Spinal cord (tissue), 10 donors: ENCODE measurements around the gene RPL22. TPM values are rescaled to one million over a fixed set of nuclear protein-coding genes. Genes with fewer than 3 reads are reported as not detected.
"Not testable (repeated sequence)": the region's sequence is repeated elsewhere in the genome, so short reads cannot be mapped to it uniquely, and the experiment has no call there.

Source experiments
- DNase-seq, 6 donors: peaks; one replicate each; pipeline versions ENCODE4 v3.0.0 to v3.0.0-alpha.2; 2013 to 2015; ENCODE audit warnings: low spot score in 6 of 6, low read depth in 4 of 6
- H3K27ac ChIP-seq: one replicate; pipeline ENCODE4 v1.5.1; 2013; ENCODE audit warnings: low read depth, low read length, control low read depth
- H3K27me3 ChIP-seq: one replicate; pipeline ENCODE4 v1.6.1; 2013; ENCODE audit warnings: low read length; ENCODE audit not compliant: control insufficient read depth, insufficient read depth
- H3K36me3 ChIP-seq: one replicate; pipeline ENCODE4 v1.6.1; 2013; ENCODE audit warnings: low read length; ENCODE audit not compliant: control insufficient read depth, insufficient read depth
- H3K4me1 ChIP-seq: one replicate; pipeline ENCODE4 v1.6.1; 2013; ENCODE audit warnings: low read length; ENCODE audit not compliant: control insufficient read depth, insufficient read depth
- H3K4me3 ChIP-seq: one replicate; pipeline ENCODE4 v1.5.1; 2013; ENCODE audit warnings: low read depth, low read length, control low read depth
- H3K9me3 ChIP-seq: one replicate; pipeline ENCODE4 v1.6.1; 2013; ENCODE audit warnings: low read length; ENCODE audit not compliant: control insufficient read depth, insufficient read depth
- WGBS: methylation state at CpG from one replicate; pipeline ENCODE4 v1.1.5; 2013; ENCODE audit warnings: missing lambda C conversion rate; ENCODE audit not compliant: insufficient coverage; 5-methylcytosine and 5-hydroxymethylcytosine counted together
- polyA plus RNA-seq, 2 donors: library from polyadenylated mRNA; unstranded; fragments of 120-200 nt; gene quantifications; one replicate each; pipeline ENCODE4 v1.2.1, GENCODE V29; 2013; ENCODE audit not compliant: insufficient read length in 2 of 2
- total RNA-seq, 2 donors: library from RNA; depleted of rRNA in 1 of 2; stranded (reverse); fragments of 120-200 nt in 1 of 2; fragments of >200 nt in 1 of 2; gene quantifications; one replicate each; pipeline versions ENCODE4 v1.2.3 to v1.2.4, GENCODE V29; 2013 to 2014
- donor health status: healthy.

The RPL22 gene
- total and polyA plus RNA-seq, 4 donors, result 171 to 337 (median 317) TPM

- peaks cover 6% of the 10 kb centered on the region for H3K27me3 ChIP-seq
- H3K9me3 ChIP-seq, result no peaks in the 10 kb centered on the region
- WGBS, result 44% methylated on average over 19 of the region's 20 CpGs
- peaks cover 34% of the 10 kb centered on the region for H3K36me3 ChIP-seq
- DNase-seq, result no peak
- peaks cover 26% of the 10 kb centered on the region for H3K4me1 ChIP-seq
- no peak overlapping the region for H3K27ac ChIP-seq
- peak overlapping the region; percentile 64 for H3K4me3 ChIP-seq
Observed at GRCh38 chr1:6234502-6235295, 35.3 kb upstream of the RPL22 start.

- Histone ChIP-seq H3K27ac (no peak overlapping the region), H3K4me1 (peaks cover 17% of the 10 kb centered on the region), H3K9me3 (no peaks in the 10 kb centered on the region), H3K36me3 (peaks cover 47% of the 10 kb centered on the region), H3K4me3 (no peak overlapping the region), H3K27me3 (no peaks in the 10 kb centered on the region)
- no peak for DNase-seq
- WGBS, result 80% methylated on average over 1 of the region's 1 CpG
Observed at GRCh38 chr1:6233376-6233775, 34.0 kb upstream of the RPL22 start.

- Histone ChIP-seq H3K9me3 (no peaks in the 10 kb centered on the region), H3K27ac (no peak overlapping the region), H3K4me3 (no peak overlapping the region), H3K36me3 (peaks cover 88% of the 10 kb centered on the region), H3K4me1 (no peaks in the 10 kb centered on the region), H3K27me3 (no peaks in the 10 kb centered on the region)
- DNase-seq, result no peak
- WGBS, result 91% methylated on average over 8 of the region's 8 CpGs
Observed at GRCh38 chr1:6225651-6226050, 26.3 kb upstream of the RPL22 start.

GRCh38 chr1:6224718-6225117 is 25.3 kb upstream of the RPL22 start:
- no peak for DNase-seq
- no peaks in the 10 kb centered on the region for H3K9me3 ChIP-seq
- H3K27ac ChIP-seq, result no peak overlapping the region
- H3K4me3 ChIP-seq, result no peak overlapping the region
- peaks cover 84% of the 10 kb centered on the region for H3K36me3 ChIP-seq
- WGBS, result 91% methylated on average over 14 of the region's 15 CpGs
- no peaks in the 10 kb centered on the region for H3K4me1 ChIP-seq
- no peaks in the 10 kb centered on the region for H3K27me3 ChIP-seq

GRCh38 chr1:6223617-6224016 is 24.2 kb upstream of the RPL22 start:
- no peaks in the 10 kb centered on the region for H3K9me3 ChIP-seq
- 98% methylated on average over 10 of the region's 13 CpGs for WGBS
- H3K27me3 ChIP-seq, result no peaks in the 10 kb centered on the region
- H3K4me1 ChIP-seq, result no peaks in the 10 kb centered on the region
- H3K27ac ChIP-seq, result no peak overlapping the region
- DNase-seq, result no peak
- peaks cover 77% of the 10 kb centered on the region for H3K36me3 ChIP-seq
- H3K4me3 ChIP-seq, result no peak overlapping the region

GRCh38 chr1:6222636-6223035 is 23.2 kb upstream of the RPL22 start:
- Histone ChIP-seq H3K36me3 (peaks cover 70% of the 10 kb centered on the region), H3K4me3 (no peak overlapping the region), H3K4me1 (no peaks in the 10 kb centered on the region), H3K27ac (no peak overlapping the region), H3K9me3 (no peaks in the 10 kb centered on the region), H3K27me3 (no peaks in the 10 kb centered on the region)
- WGBS, result 79% methylated on average over 5 of the region's 6 CpGs
- DNase-seq, result no peak

GRCh38 chr1:6221210-6221784 is 21.9 kb upstream of the RPL22 start:
- H3K4me3 ChIP-seq, result no peak overlapping the region
- H3K36me3 ChIP-seq, result peaks cover 64% of the 10 kb centered on the region
- WGBS, result 89% methylated on average over 10 of the region's 12 CpGs
- no peaks in the 10 kb centered on the region for H3K27me3 ChIP-seq
- no peaks in the 10 kb centered on the region for H3K9me3 ChIP-seq
- H3K27ac ChIP-seq, result no peak overlapping the region
- no peak for DNase-seq
- H3K4me1 ChIP-seq, result no peaks in the 10 kb centered on the region

GRCh38 chr1:6220236-6220635 is 20.8 kb upstream of the RPL22 start:
- Histone ChIP-seq H3K4me3 (no peak overlapping the region), H3K4me1 (no peaks in the 10 kb centered on the region), H3K27me3 (no peaks in the 10 kb centered on the region), H3K36me3 (peaks cover 62% of the 10 kb centered on the region), H3K9me3 (no peaks in the 10 kb centered on the region), H3K27ac (no peak overlapping the region)
- DNase-seq, result no peak
- WGBS, result 92% methylated on average over 8 of the region's 8 CpGs

- not testable (repeated sequence) for DNase-seq, H3K27ac ChIP-seq, H3K9me3 ChIP-seq, H3K4me3 ChIP-seq, H3K27me3 ChIP-seq, H3K4me1 ChIP-seq
- 86% methylated on average over 7 of the region's 11 CpGs for WGBS
- peaks cover 58% of the 10 kb centered on the region for H3K36me3 ChIP-seq
Observed at GRCh38 chr1:6219641-6220040, 20.2 kb upstream of the RPL22 start.
